Esophagus squamous epithelium (tissue), 5 donors: ENCODE measurements around the gene TBX4. TPM values are rescaled to one million over a fixed set of nuclear protein-coding genes. Genes with fewer than 3 reads are reported as not detected.

Source experiments
- DNase-seq: peaks from one replicate; lab custom pipeline; 2025; lab: John Stamatoyannopoulos, UW
- H3K27ac ChIP-seq, 4 donors: fragments of 200-600 bp; sonication (generic); one replicate each; pipeline ENCODE4 v1.5.1; 2016 to 2019; ENCODE audit warnings: mild to moderate bottlenecking in 1 of 4
- H3K27me3 ChIP-seq, 4 donors: fragments of 200-600 bp; sonication (generic); 1 replicate in 3 of 4; 2 replicates in 1 of 4; pipeline versions ENCODE4 v1.5.1 to v1.6.0; 2017 to 2021; ENCODE audit warnings: antibody characterized with exemption in 1 of 4
- H3K36me3 ChIP-seq, 3 donors: fragments of 200-600 bp; sonication (generic); one replicate each; pipeline ENCODE4 v1.5.1; 2016 to 2019
- H3K4me1 ChIP-seq, 3 donors: fragments of 200-600 bp; sonication (generic); one replicate each; pipeline ENCODE4 v1.5.1; 2017 to 2019
- H3K4me3 ChIP-seq, 4 donors: fragments of 200-600 bp; sonication (generic); 1 replicate in 3 of 4; 2 replicates in 1 of 4; pipeline ENCODE4 v1.5.1; 2016 to 2019; ENCODE audit warnings: mild to moderate bottlenecking in 2 of 4, moderate library complexity in 1 of 4
- H3K9me3 ChIP-seq, 3 donors: fragments of 200-600 bp; sonication (generic); one replicate each; pipeline ENCODE4 v1.5.1; 2016 to 2019
- CTCF ChIP-seq, 6 experiments: fragments of 450-650 bp in 4 of 6; fragments of 200-600 bp in 2 of 6; sonication (generic) in 2 of 6; IDR thresholded peaks; one replicate each; pipeline ENCODE4 v1.5.1; 2016 to 2019; ENCODE audit warnings: antibody characterized with exemption in 6 of 6, mild to moderate bottlenecking in 4 of 6, moderate library complexity in 4 of 6
- POLR2A ChIP-seq, 4 donors: fragments of 450-650 bp; IDR thresholded peaks; one replicate each; pipeline ENCODE4 v1.6.1; 2017; ENCODE audit warnings: antibody characterized with exemption in 4 of 4, mild to moderate bottlenecking in 4 of 4, moderate library complexity in 3 of 4
- WGBS, 2 donors: methylation state at CpG; one replicate each; pipeline ENCODE4 v1.1.5; 2018; 5-methylcytosine and 5-hydroxymethylcytosine counted together
- intact Hi-C: fragments of 100-400 bp; cut with DNase I; formaldehyde crosslinking; loops from one replicate; pipeline ENCODE4 v1.15.0; 2022
- total RNA-seq, 4 donors: library from RNA; depleted of rRNA; stranded (reverse); fragments of >200 nt; gene quantifications; one replicate each; pipeline ENCODE4 v1.1.0, GENCODE V29; 2016
- donor health status: DM: yes; HTN: yes; CAD: no.

Gene TBX4
- total RNA-seq, 4 donors from 2014 or later: not detected

GRCh38 chr17:61502292-61502691 lies 50.1 kb downstream of the TBX4 start:
- H3K27me3 ChIP-seq: peaks cover 0 to 89% (median 0%) of the 10 kb centered on the region in 4 donors
- no peak overlapping the region for H3K27ac ChIP-seq
- H3K4me1 ChIP-seq: no peaks in the 10 kb centered on the region
- TF ChIP-seq CTCF (IDR thresholded peaks at IDR 0.05): no peak
- TF ChIP-seq POLR2A (IDR thresholded peaks at IDR 0.05): no peak
- no peak for DNase-seq
- H3K9me3 ChIP-seq: no peaks in the 10 kb centered on the region
- no peaks in the 10 kb centered on the region for H3K36me3 ChIP-seq
- WGBS, 2 donors: 82 to 86% methylated on average over 5 of the region's 5 CpGs
- H3K4me3 ChIP-seq: no peak overlapping the region
- intact Hi-C loops: no loop called here

- DNase-seq: no peak
- H3K27ac ChIP-seq: no peak overlapping the region
- intact Hi-C loops: no loop called here
- no peaks in the 10 kb centered on the region for H3K36me3 ChIP-seq
- no peaks in the 10 kb centered on the region for H3K4me1 ChIP-seq
- TF ChIP-seq POLR2A (IDR thresholded peaks at IDR 0.05) (no peak), CTCF (IDR thresholded peaks at IDR 0.05) (no peak)
- no peak overlapping the region for H3K4me3 ChIP-seq
- H3K9me3 ChIP-seq: no peaks in the 10 kb centered on the region
- 63 to 64% methylated on average over 3 of the region's 3 CpGs for WGBS, 2 donors
- H3K27me3 ChIP-seq: peaks cover 0 to 89% (median 0%) of the 10 kb centered on the region in 4 donors
These were observed 51.7 kb downstream of the TBX4 start for GRCh38 chr17:61503961-61504360.

GRCh38 chr17:61504697-61505096 lies 52.5 kb downstream of the TBX4 start:
- Histone ChIP-seq H3K9me3 (no peaks in the 10 kb centered on the region), H3K4me1 (no peaks in the 10 kb centered on the region), H3K27ac (no peak overlapping the region), H3K36me3 (no peaks in the 10 kb centered on the region), H3K4me3 (no peak overlapping the region), H3K27me3 (peaks cover 0 to 83% (median 0%) of the 10 kb centered on the region in 4 donors)
- WGBS, 2 donors: 13 to 37% methylated on average over 2 of the region's 2 CpGs
- intact Hi-C loops: no loop called here
- no peak for DNase-seq
- TF ChIP-seq POLR2A (IDR thresholded peaks at IDR 0.05) (no peak), CTCF (IDR thresholded peaks at IDR 0.05) (no peak)

GRCh38 chr17:61505846-61506627 lies 53.8 kb downstream of the TBX4 start:
- Histone ChIP-seq H3K9me3 (no peaks in the 10 kb centered on the region), H3K27me3 (peaks cover 0 to 85% (median 0%) of the 10 kb centered on the region in 4 donors), H3K4me3 (no peak overlapping the region), H3K4me1 (no peaks in the 10 kb centered on the region), H3K27ac (no peak overlapping the region), H3K36me3 (no peaks in the 10 kb centered on the region)
- intact Hi-C loops: no loop called here
- no peak for DNase-seq
- no peak for TF ChIP-seq POLR2A (IDR thresholded peaks at IDR 0.05)
- no peak for TF ChIP-seq CTCF (IDR thresholded peaks at IDR 0.05)
- WGBS, 2 donors: 70 to 73% methylated on average over 6 to 11 of the region's 11 CpGs

- Histone ChIP-seq H3K4me1 (no peaks in the 10 kb centered on the region), H3K27ac (no peak overlapping the region), H3K4me3 (no peak overlapping the region), H3K36me3 (no peaks in the 10 kb centered on the region), H3K27me3 (peaks cover 0 to 85% (median 0%) of the 10 kb centered on the region in 4 donors), H3K9me3 (no peaks in the 10 kb centered on the region)
- intact Hi-C loops: no loop called here
- WGBS, 2 donors: 70 to 75% methylated on average over 9 of the region's 9 CpGs
- no peak for DNase-seq
- TF ChIP-seq POLR2A (IDR thresholded peaks at IDR 0.05) (no peak), CTCF (IDR thresholded peaks at IDR 0.05) (no peak)
These were observed 55.3 kb downstream of the TBX4 start for GRCh38 chr17:61507383-61508066.
